Endothelial cell of umbilical vein (primary cell): Measurements from ENCODE around the gene MOB2. TPM values are rescaled to one million over a fixed set of nuclear protein-coding genes. Genes with fewer than 3 reads are reported as not detected.

Experiments used
- BruUV-seq: library from RNA; stranded (reverse); fragments of 400-500 nt; replicated peaks from 2 replicates; lab custom pipeline; 2021; lab: Mats Ljungman, UMichigan
- CTCF ChIA-PET: fragments of 300-600, 350-600 bp; sonication (Branson Sonifier 250); formaldehyde crosslinking; loops from one replicate; lab custom pipeline; 2021; ENCODE audit warnings: antibody characterized with exemption, inconsistent platforms; lab: Charles Lee
- POLR2A ChIA-PET: fragments of 300-600, 350-600 bp; sonication (Branson Sonifier 250); formaldehyde crosslinking; loops from one replicate; lab custom pipeline; 2021; ENCODE audit warnings: antibody characterized with exemption, inconsistent platforms; lab: Charles Lee
- DNase-seq: peaks from one replicate; pipeline ENCODE4 v3.0.0-alpha.2; 2011; ENCODE audit warnings: low read depth, low spot score
- FAIRE-seq: peaks from 2 replicates; lab custom pipeline; 2011; peaks lifted over from hg19 to GRCh38; lab: Jason Lieb, UNC
- H2AFZ ChIP-seq: 2 replicates; pipeline ENCODE4 v1.6.0; 2012; ENCODE audit warnings: low read depth, low read length, control low read depth, inconsistent platforms
- H3K27ac ChIP-seq: 2 replicates; pipeline ENCODE4 v1.5.1; 2011; ENCODE audit warnings: low read depth, mild to moderate bottlenecking, control low read depth, low read length, moderate library complexity; ENCODE audit not compliant: insufficient read depth
- H3K27me3 ChIP-seq, 2 experiments: 2 replicates each; pipeline versions ENCODE4 v1.6.0 to v1.6.1; 2011; ENCODE audit warnings: low read length in 2 of 2, mixed read lengths in 1 of 2; ENCODE audit not compliant: control insufficient read depth in 2 of 2, insufficient read depth in 2 of 2
- H3K36me3 ChIP-seq, 2 experiments: 2 replicates in 1 of 2; 3 replicates in 1 of 2; pipeline ENCODE4 v1.5.1; 2011; ENCODE audit warnings: low read length in 2 of 2, mild to moderate bottlenecking in 1 of 2, moderate library complexity in 1 of 2; ENCODE audit not compliant: control insufficient read depth in 2 of 2, insufficient read depth in 2 of 2; ENCODE audit errors: extremely low read depth in 1 of 2
- H3K4me1 ChIP-seq: 3 replicates; pipeline ENCODE4 v1.5.1; 2011; ENCODE audit warnings: mild to moderate bottlenecking, low read length; ENCODE audit not compliant: control insufficient read depth, insufficient read depth; ENCODE audit errors: extremely low read depth
- H3K4me2 ChIP-seq: 2 replicates; pipeline ENCODE4 v1.6.1; 2011; ENCODE audit warnings: low read length, control low read depth, mixed read lengths; ENCODE audit not compliant: insufficient read depth
- H3K4me3 ChIP-seq, 3 experiments: fragments of 200-600 bp in 1 of 3; sonication (generic), shearing (Covaris generic) in 1 of 3; replicated peaks in 1 of 3; 2 replicates each; pipeline ENCODE4 v1.5.1; 2011 to 2016; ENCODE audit warnings: control low read depth in 3 of 3, low read length in 3 of 3, mild to moderate bottlenecking in 2 of 3, inconsistent platforms in 1 of 3, low read depth in 1 of 3, moderate library complexity in 1 of 3; ENCODE audit not compliant: insufficient read depth in 1 of 3
- H3K79me2 ChIP-seq: 2 replicates; pipeline ENCODE4 v1.6.0; 2012; ENCODE audit warnings: low read length, inconsistent platforms; ENCODE audit not compliant: control insufficient read depth, insufficient read depth
- H3K9ac ChIP-seq: replicated peaks from 2 replicates; pipeline ENCODE3; 2011; ENCODE audit warnings: low read length, control low read depth; ENCODE audit not compliant: insufficient read depth; ENCODE audit errors: extremely low read depth
- H3K9me1 ChIP-seq: replicated peaks from 3 replicates; pipeline ENCODE4 v1.6.0; 2011; ENCODE audit warnings: mild to moderate bottlenecking, low read length; ENCODE audit not compliant: control insufficient read depth, insufficient read depth; ENCODE audit errors: extremely low read depth
- H3K9me3 ChIP-seq: replicated peaks from 2 replicates; pipeline ENCODE4 v1.5.1; 2012; ENCODE audit warnings: low read length, inconsistent platforms; ENCODE audit not compliant: control insufficient read depth, insufficient read depth
- H4K20me1 ChIP-seq: replicated peaks from 2 replicates; pipeline ENCODE3; 2011; ENCODE audit warnings: mild to moderate bottlenecking, low read length; ENCODE audit not compliant: control insufficient read depth, insufficient read depth; ENCODE audit errors: extremely low read depth
- CTCF ChIP-seq, 2 donors: IDR thresholded peaks; 1 replicate in 1 of 2; 2 replicates in 1 of 2; pipeline ENCODE4 v1.5.1; 2011; ENCODE audit warnings: low read length in 2 of 2, mild to moderate bottlenecking in 2 of 2, moderate library complexity in 2 of 2, control low read depth in 1 of 2, inconsistent platforms in 1 of 2, low read depth in 1 of 2; ENCODE audit not compliant: insufficient read depth in 1 of 2; ENCODE audit errors: extremely low read depth in 1 of 2
- EZH2 ChIP-seq: IDR thresholded peaks from 2 replicates; pipeline ENCODE4 v1.6.1; 2012; ENCODE audit warnings: borderline replicate concordance, low read depth, mild to moderate bottlenecking, moderate library complexity, low read length, inconsistent platforms; ENCODE audit not compliant: severe bottlenecking
- FOS ChIP-seq: IDR thresholded peaks from 2 replicates; pipeline ENCODE4 v1.6.1; 2011; ENCODE audit warnings: mild to moderate bottlenecking, low read length, moderate library complexity, borderline replicate concordance; ENCODE audit not compliant: insufficient read depth
- GATA2 ChIP-seq: IDR thresholded peaks from 2 replicates; pipeline ENCODE4 v1.7.0; 2011; ENCODE audit warnings: low read depth, mild to moderate bottlenecking, moderate library complexity, mixed read lengths, low read length; ENCODE audit not compliant: insufficient read length, insufficient read depth
- JUN ChIP-seq: IDR thresholded peaks from 2 replicates; pipeline ENCODE4 v1.6.1; 2011; ENCODE audit warnings: borderline replicate concordance, low read depth; ENCODE audit not compliant: insufficient read length, insufficient read depth
- MAX ChIP-seq: IDR thresholded peaks from 2 replicates; pipeline ENCODE4 v1.6.1; 2011; ENCODE audit not compliant: insufficient read depth, insufficient read length
- MYC ChIP-seq: IDR thresholded peaks from one replicate; pipeline ENCODE4 v1.6.1; 2011; ENCODE audit warnings: mild to moderate bottlenecking, low read depth, low read length
- POLR2A ChIP-seq: IDR thresholded peaks from 2 replicates; pipeline ENCODE4 v1.6.1; 2012; ENCODE audit warnings: low read depth, mild to moderate bottlenecking, control low read depth, low read length
- POLR2AphosphoS5 ChIP-seq: IDR thresholded peaks from 2 replicates; pipeline ENCODE4 v1.6.1; 2012; ENCODE audit warnings: low read depth, mild to moderate bottlenecking, control low read depth, low read length, moderate library complexity; ENCODE audit not compliant: insufficient read depth
- dilution Hi-C: fragments of 300-500 bp; cut with MboI; formaldehyde crosslinking; loops from one replicate; pipeline ENCODE4 v1.15.0; 2019; ENCODE audit warnings: low sequenced_read_pairs; ENCODE audit not compliant: extremely low pct_ligation_motif_present
- intact Hi-C: fragments of 100-400 bp; cut with micrococcal nuclease; formaldehyde crosslinking; loops from one replicate; pipeline ENCODE4 v1.10.0; 2022
- polyA plus RNA-seq, 4 experiments: library from polyadenylated mRNA; depleted of rRNA in 3 of 4; stranded (reverse) in 3 of 4; unstranded in 1 of 4; fragments of >200 nt; gene quantifications; 2 replicates each; pipeline versions ENCODE4 v1.2.1 to v1.2.3, GENCODE V29; 2011 to 2012; ENCODE audit warnings: missing spikeins in 1 of 4
- total RNA-seq: library from RNA; stranded (reverse); gene quantifications from 2 replicates; pipeline ENCODE4 v1.2.3, GENCODE V29; 2021

Gene MOB2
- total and polyA plus RNA-seq, 2 donors (not counting 3 experiments of a cell fraction or from before 2014, with no cell fraction given): 38.2 to 50.6 TPM

- POLR2A ChIA-PET: no interaction called here
- no peaks in the 10 kb centered on the region for H3K79me2 ChIP-seq
- H3K27ac ChIP-seq: no peak overlapping the region
- DNase-seq (no peak), FAIRE-seq (no peak)
- BruUV-seq: no TSS peak
- H3K4me2 ChIP-seq: no peak overlapping the region
- TF ChIP-seq MYC: no peak
- no peak for TF ChIP-seq GATA2
- no peak for TF ChIP-seq JUN
- TF ChIP-seq POLR2AphosphoS5: no peak
- no peak for TF ChIP-seq MAX
- no peak for TF ChIP-seq EZH2
- TF ChIP-seq POLR2A: no peak
- no peak for TF ChIP-seq CTCF (IDR thresholded peaks at IDR 0.05; ENCODE audit: extremely low read depth in 1 of 2, insufficient read depth in 1 of 2, low read depth in 1 of 2, low read length in 2 of 2)
- no peak for TF ChIP-seq FOS
- H4K20me1 ChIP-seq: no peaks in the 10 kb centered on the region
- CTCF ChIA-PET: no interaction called here
- no peaks in the 10 kb centered on the region for H3K27me3 ChIP-seq
- intact Hi-C loops: no loop called here
- no peaks in the 10 kb centered on the region for H3K4me1 ChIP-seq
- no peak overlapping the region for H3K4me3 ChIP-seq
- H3K36me3 ChIP-seq: no peaks in the 10 kb centered on the region
- no peak overlapping the region for H3K9ac ChIP-seq
- no peaks in the 10 kb centered on the region for H3K9me1 ChIP-seq
- H2AFZ ChIP-seq: no peak overlapping the region
- no peaks in the 10 kb centered on the region for H3K9me3 ChIP-seq
- dilution Hi-C loops: no loop called here
Observed at GRCh38 chr11:1455032-1455762, 31.4 kb downstream of the MOB2 start.
